ENCODE results near the gene DDX27.

DNA sequence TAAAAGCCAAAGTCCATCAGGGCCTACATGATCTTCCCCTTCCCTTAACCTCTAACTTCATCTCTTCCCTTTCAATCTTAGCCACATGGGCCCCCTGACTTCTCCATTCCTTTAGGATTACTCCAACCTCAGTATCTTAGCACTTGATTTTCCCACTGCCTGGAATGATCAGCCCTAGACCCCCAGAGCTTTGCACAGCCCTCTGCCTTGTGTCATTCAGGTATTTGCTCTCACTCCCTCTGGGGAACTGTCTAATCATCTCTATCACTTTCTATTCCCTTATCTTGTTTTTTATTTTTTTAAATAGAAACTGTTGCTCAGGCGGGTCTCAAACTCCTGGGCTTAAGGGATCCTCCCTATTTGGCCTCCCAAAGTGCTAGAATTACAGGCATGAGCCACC lies 72.0 kb downstream of the DDX27 start:
- TF ChIP-seq CTCF (IDR thresholded peaks at IDR 0.05), result no peak
- TF ChIP-seq SP1 (CRISPR knock-in tag; conservative IDR thresholded peaks at IDR 0.05), result no peak; the same call in 1 of the 2 replicates
- TF ChIP-seq ATF6 (CRISPR knock-in tag; IDR thresholded peaks at IDR 0.05), result no peak
- no peak for TF ChIP-seq ZNF281 (CRISPR knock-in tag; IDR thresholded peaks at IDR 0.05)
- no peak for TF ChIP-seq ATF1 (CRISPR knock-in tag; IDR thresholded peaks at IDR 0.05)
- no peak for TF ChIP-seq TCF7 (CRISPR knock-in tag; IDR thresholded peaks at IDR 0.05; ENCODE audit: low read depth)
- TF ChIP-seq ZNF423 (CRISPR knock-in tag; IDR thresholded peaks at IDR 0.05), result no peak
- TF ChIP-seq IRF1 (CRISPR knock-in tag; IDR thresholded peaks at IDR 0.05), result no peak
- TF ChIP-seq ZNF396 (CRISPR knock-in tag; IDR thresholded peaks at IDR 0.05; ENCODE audit: borderline replicate concordance), result no peak
- TF ChIP-seq JUN (CRISPR knock-in tag; IDR thresholded peaks at IDR 0.05), result no peak
- no peak for TF ChIP-seq CREM (CRISPR knock-in tag; IDR thresholded peaks at IDR 0.05)
